ENCODE results near the gene CTRB2.

CTRB2 gene

GRCh38 chr16:75188832-75189477 lies 18.0 kb downstream of the CTRB2 start:
- peaks cover 11 to 20% of the 10 kb centered on the region in 2 experiments for H3K4me1 ChIP-seq (ENCODE audit: control insufficient read depth in 1 of 2, insufficient read depth in 1 of 2, low read depth in 1 of 2, low read length in 1 of 2)
- H3K9me3 ChIP-seq, result no peaks in the 10 kb centered on the region
- no peak overlapping the region for H3K27ac ChIP-seq
- H3K4me3 ChIP-seq (ENCODE audit: low read depth in 1 of 2, low read length in 1 of 2), result no peak overlapping the region
- TF ChIP-seq CTCF (IDR thresholded peaks at IDR 0.05), result no peak
- H3K36me3 ChIP-seq, result no peaks in the 10 kb centered on the region
- peaks cover 39% of the 10 kb centered on the region for H3K27me3 ChIP-seq

- TF ChIP-seq CTCF (IDR thresholded peaks at IDR 0.05), result no peak
- peaks cover 6% of the 10 kb centered on the region for H3K9me3 ChIP-seq
- H3K27me3 ChIP-seq, result no peaks in the 10 kb centered on the region
- H3K4me1 ChIP-seq (ENCODE audit: control insufficient read depth in 1 of 2, insufficient read depth in 1 of 2, low read depth in 1 of 2, low read length in 1 of 2), result peaks cover 5% of the 10 kb centered on the region in 2 experiments
- H3K4me3 ChIP-seq (ENCODE audit: low read depth in 1 of 2, low read length in 1 of 2), result no peak overlapping the region
- no peak overlapping the region for H3K27ac ChIP-seq
- no peaks in the 10 kb centered on the region for H3K36me3 ChIP-seq
These were observed 25.3 kb downstream of the CTRB2 start for GRCh38 chr16:75181630-75182029.

- no peaks in the 10 kb centered on the region for H3K27me3 ChIP-seq
- TF ChIP-seq CTCF (IDR thresholded peaks at IDR 0.05), result no peak
- no peaks in the 10 kb centered on the region for H3K4me1 ChIP-seq (ENCODE audit: control insufficient read depth in 1 of 2, insufficient read depth in 1 of 2, low read depth in 1 of 2, low read length in 1 of 2)
- H3K4me3 ChIP-seq (ENCODE audit: low read depth in 1 of 2, low read length in 1 of 2), result no peak overlapping the region
- H3K27ac ChIP-seq, result no peak overlapping the region
- no peaks in the 10 kb centered on the region for H3K36me3 ChIP-seq
- H3K9me3 ChIP-seq, result peaks cover 12% of the 10 kb centered on the region
These were observed 27.8 kb downstream of the CTRB2 start for GRCh38 chr16:75179208-75179607.

- Histone ChIP-seq H3K27ac (no peak overlapping the region), H3K9me3 (peaks cover 12% of the 10 kb centered on the region), H3K36me3 (no peaks in the 10 kb centered on the region), H3K4me3 (ENCODE audit: low read depth in 1 of 2, low read length in 1 of 2) (no peak overlapping the region), H3K4me1 (ENCODE audit: control insufficient read depth in 1 of 2, insufficient read depth in 1 of 2, low read depth in 1 of 2, low read length in 1 of 2) (no peaks in the 10 kb centered on the region), H3K27me3 (no peaks in the 10 kb centered on the region)
- TF ChIP-seq CTCF (IDR thresholded peaks at IDR 0.05), result no peak
These were observed 30.0 kb downstream of the CTRB2 start for GRCh38 chr16:75176926-75177325.

- Histone ChIP-seq H3K4me3 (ENCODE audit: low read depth in 1 of 2, low read length in 1 of 2) (no peak overlapping the region), H3K4me1 (ENCODE audit: control insufficient read depth in 1 of 2, insufficient read depth in 1 of 2, low read depth in 1 of 2, low read length in 1 of 2) (no peaks in the 10 kb centered on the region), H3K27me3 (no peaks in the 10 kb centered on the region), H3K9me3 (peaks cover 28% of the 10 kb centered on the region), H3K36me3 (no peaks in the 10 kb centered on the region), H3K27ac (no peak overlapping the region)
- no peak for TF ChIP-seq CTCF (IDR thresholded peaks at IDR 0.05)
These were observed 31.9 kb downstream of the CTRB2 start for GRCh38 chr16:75175074-75175473.

Data from neutrophil (primary cell).